PC-3 (cell line): ENCODE results near the gene TNPO3. TPM values are rescaled to one million over a fixed set of nuclear protein-coding genes. Genes with fewer than 3 reads are reported as not detected.
"Not testable (repeated sequence)": the region's sequence is repeated elsewhere in the genome, so short reads cannot be mapped to it uniquely, and the experiment has no call there.

Source experiments
- ATAC-seq: fragments of 200-7000 bp; cut with Tn5 transposase; 2 replicates; pipeline ENCODE4 v1.9.1; 2020; ENCODE audit warnings: mild to moderate bottlenecking, moderate library complexity
- BruUV-seq: library from RNA; stranded (reverse); fragments of 400-500 nt; replicated peaks from 2 replicates; lab custom pipeline; 2021; lab: Mats Ljungman, UMichigan
- CTCF ChIA-PET: fragments of 300-600 bp; sonication (Branson Sonifier 250); formaldehyde crosslinking; loops from one replicate; lab custom pipeline; 2022; ENCODE audit warnings: antibody characterized with exemption; lab: Charles Lee
- POLR2A ChIA-PET: fragments of 300-600 bp; sonication (Branson Sonifier 250); formaldehyde crosslinking; loops from one replicate; lab custom pipeline; 2022; ENCODE audit warnings: antibody characterized with exemption; ENCODE audit not compliant: unreplicated experiment; lab: Charles Lee
- DNase-seq: peaks from one replicate; pipeline ENCODE4 v3.0.0-alpha.2; 2015
- H2AFZ ChIP-seq: fragments of 300-600 bp; sonication (generic); 2 replicates; pipeline ENCODE4 v1.6.0; 2016; ENCODE audit warnings: antibody characterized with exemption, low read length
- H3F3A ChIP-seq: fragments of 300-600 bp; sonication (generic); one replicate; pipeline ENCODE4 v1.6.0; 2017; ENCODE audit warnings: antibody characterized with exemption, low read length, control low read depth, mild to moderate bottlenecking; ENCODE audit not compliant: unreplicated experiment
- H3K27ac ChIP-seq: fragments of 300-600 bp; sonication (generic); 2 replicates; pipeline ENCODE4 v1.5.1; 2016; ENCODE audit warnings: mild to moderate bottlenecking, low read length
- H3K27me3 ChIP-seq: fragments of 300-600 bp; sonication (generic); 2 replicates; pipeline ENCODE4 v1.6.1; 2016; ENCODE audit warnings: low read length, mixed read lengths
- H3K36me3 ChIP-seq: fragments of 300-600 bp; sonication (generic); 2 replicates; pipeline ENCODE4 v1.6.1; 2016; ENCODE audit warnings: low read depth, mixed run types, low read length, mixed read lengths
- H3K4me1 ChIP-seq: fragments of 300-600 bp; sonication (generic); 2 replicates; pipeline ENCODE4 v1.5.1; 2016; ENCODE audit warnings: low read length; ENCODE audit not compliant: insufficient read depth
- H3K4me2 ChIP-seq: fragments of 300-600 bp; sonication (generic); 2 replicates; pipeline ENCODE4 v1.6.0; 2016; ENCODE audit warnings: low read length
- H3K4me3 ChIP-seq: fragments of 300-600 bp; sonication (generic); 2 replicates; pipeline ENCODE4 v1.5.1; 2016; ENCODE audit warnings: mild to moderate bottlenecking, low read length, mixed read lengths
- H3K79me2 ChIP-seq: fragments of 300-600 bp; sonication (generic); 2 replicates; pipeline ENCODE4 v1.6.1; 2017; ENCODE audit warnings: low read length, mixed read lengths
- H3K9ac ChIP-seq: fragments of 300-600 bp; sonication (generic); 2 replicates; pipeline ENCODE4 v1.6.0; 2016; ENCODE audit warnings: mild to moderate bottlenecking, low read length
- H3K9me2 ChIP-seq: fragments of 300-600 bp; sonication (generic); replicated peaks from 2 replicates; pipeline ENCODE4 v1.6.1; 2016; ENCODE audit warnings: mixed run types, low read length, mixed read lengths
- H3K9me3 ChIP-seq: fragments of 300-600 bp; sonication (generic); 2 replicates; pipeline ENCODE4 v1.6.1; 2016; ENCODE audit warnings: low read length, mixed read lengths
- H4K20me1 ChIP-seq: fragments of 300-600 bp; sonication (generic); 2 replicates; pipeline ENCODE4 v1.6.1; 2016; ENCODE audit warnings: low read length, mixed read lengths
- CTCF ChIP-seq: fragments of 300-600 bp; sonication (generic); conservative IDR thresholded peaks from 2 replicates; pipeline ENCODE4 v1.5.1; 2017; ENCODE audit warnings: antibody characterized with exemption, low read depth, mild to moderate bottlenecking, low read length
- EZH2 ChIP-seq: fragments of 300-600 bp; sonication (generic); IDR thresholded peaks from one replicate; pipeline ENCODE4 v1.6.1; 2017; ENCODE audit warnings: antibody characterized with exemption, mild to moderate bottlenecking, low read length; ENCODE audit not compliant: unreplicated experiment
- EZH2phosphoT487 ChIP-seq: fragments of 300-600 bp; sonication (generic); IDR thresholded peaks from 2 replicates; pipeline ENCODE4 v1.6.1; 2018; ENCODE audit warnings: mild to moderate bottlenecking, antibody characterized with exemption, low read length, borderline replicate concordance
- intact Hi-C: fragments of 100-400 bp; cut with micrococcal nuclease; formaldehyde crosslinking; loops from 2 replicates; pipeline ENCODE4 v1.9.0; 2023
- total RNA-seq: library from RNA; depleted of rRNA; stranded (reverse); fragments of >200 nt; gene quantifications from 2 replicates; pipeline ENCODE4 v1.2.3, GENCODE V29; 2014

Gene TNPO3
- total RNA-seq, 1 experiment from 2014 or later = 55.9 TPM

GRCh38 chr7:128945668-128946366 is 109.1 kb downstream of the TNPO3 start:
- Histone ChIP-seq H3K4me3 (no peak overlapping the region), H3K9me3 (no peaks in the 10 kb centered on the region), H3K27ac (no peak overlapping the region), H3K27me3 (no peaks in the 10 kb centered on the region), H3K36me3 (no peaks in the 10 kb centered on the region), H3K79me2 (no peaks in the 10 kb centered on the region), H3F3A (no peaks in the 10 kb centered on the region), H3K4me1 (no peaks in the 10 kb centered on the region), H3K9me2 (no peaks in the 10 kb centered on the region), H3K4me2 (no peak overlapping the region), H2AFZ (no peak overlapping the region), H4K20me1 (no peaks in the 10 kb centered on the region), H3K9ac (no peak overlapping the region)
- no peak for TF ChIP-seq CTCF
- TF ChIP-seq EZH2phosphoT487 = no peak
- no peak for TF ChIP-seq EZH2
- BruUV-seq = no TSS peak
- ATAC-seq = no peak
- DNase-seq = no peak
- ChIA-PET CTCF (no interaction called here), POLR2A (interaction anchor here (0.6 kb wide), 1 partner anchor 155 kb away, joined by 5 read pairs; no protein-coding TSS in a partner anchor)
- intact Hi-C loops = no loop called here

- Histone ChIP-seq H3K36me3 (no peaks in the 10 kb centered on the region), H3K4me1 (no peaks in the 10 kb centered on the region), H3K27me3 (no peaks in the 10 kb centered on the region), H3K27ac (no peak overlapping the region), H4K20me1 (no peaks in the 10 kb centered on the region), H3K9ac (no peak overlapping the region), H3K9me3 (no peaks in the 10 kb centered on the region), H3K79me2 (no peaks in the 10 kb centered on the region), H3K4me2 (no peak overlapping the region), H3K9me2 (no peaks in the 10 kb centered on the region), H3K4me3 (no peak overlapping the region), H2AFZ (no peak overlapping the region), H3F3A (no peaks in the 10 kb centered on the region)
- ChIA-PET CTCF (no interaction called here), POLR2A (no interaction called here)
- DNase-seq (no peak), ATAC-seq (no peak)
- BruUV-seq = no TSS peak
- no peak for TF ChIP-seq EZH2
- TF ChIP-seq EZH2phosphoT487 = no peak
- no peak for TF ChIP-seq CTCF
- intact Hi-C loops = no loop called here
These were observed 110.2 kb downstream of the TNPO3 start for GRCh38 chr7:128944487-128945236.

GRCh38 chr7:128943251-128943650 is 111.7 kb downstream of the TNPO3 start:
- H2AFZ ChIP-seq, H4K20me1 ChIP-seq, DNase-seq, BruUV-seq, H3K4me2 ChIP-seq, H3K27me3 ChIP-seq, H3K9me2 ChIP-seq, H3K79me2 ChIP-seq, ATAC-seq, H3K4me1 ChIP-seq, intact Hi-C loops, H3F3A ChIP-seq, H3K9me3 ChIP-seq, H3K4me3 ChIP-seq, CTCF ChIA-PET, H3K36me3 ChIP-seq, H3K9ac ChIP-seq, H3K27ac ChIP-seq: not testable (repeated sequence)
- POLR2A ChIA-PET = interaction anchor here (0.6 kb wide), 1 partner anchor 19 kb away, joined by 3 read pairs; no protein-coding TSS in a partner anchor
